ENCODE measurements around the gene SMIM41. TPM values are rescaled to one million over a fixed set of nuclear protein-coding genes. Genes with fewer than 3 reads are reported as not detected.

The SMIM41 gene
- total RNA-seq, 6 experiments from 2014 or later, result not detected

GRCh38 chr12:52141875-52142274 is 62.4 kb downstream of the SMIM41 start:
- H3K4me1 Mint-ChIP-seq (ENCODE audit: low read depth), result peaks cover 40% of the 10 kb centered on the region
- H3K4me3 Mint-ChIP-seq, result no peak overlapping the region
- DNase-seq, result no peak
- no peaks in the 10 kb centered on the region for H3K9me3 Mint-ChIP-seq
- TF ChIP-seq CTCF (IDR thresholded peaks at IDR 0.05), result no peak
- no peaks in the 10 kb centered on the region for H3K36me3 Mint-ChIP-seq (ENCODE audit: low read depth)
- H3K27ac Mint-ChIP-seq, result no peak overlapping the region
- peaks cover 6% of the 10 kb centered on the region for H3K27me3 Mint-ChIP-seq (ENCODE audit: insufficient read depth)

GRCh38 chr12:52142431-52142830 is 62.9 kb downstream of the SMIM41 start:
- H3K36me3 Mint-ChIP-seq (ENCODE audit: low read depth), result no peaks in the 10 kb centered on the region
- no peak overlapping the region for H3K4me3 Mint-ChIP-seq
- no peak for DNase-seq
- H3K27ac Mint-ChIP-seq, result 0 out of 2 replicates have a peak overlapping the region, but pooled peaks have one; percentile 84
- H3K4me1 Mint-ChIP-seq (ENCODE audit: low read depth), result peaks cover 46% of the 10 kb centered on the region
- no peaks in the 10 kb centered on the region for H3K9me3 Mint-ChIP-seq
- no peak for TF ChIP-seq CTCF (IDR thresholded peaks at IDR 0.05)
- H3K27me3 Mint-ChIP-seq (ENCODE audit: insufficient read depth), result peaks cover 6% of the 10 kb centered on the region

- H3K27ac Mint-ChIP-seq, result peak overlapping the region; percentile 84
- no peak for DNase-seq
- peaks cover 52% of the 10 kb centered on the region for H3K4me1 Mint-ChIP-seq (ENCODE audit: low read depth)
- no peaks in the 10 kb centered on the region for H3K36me3 Mint-ChIP-seq (ENCODE audit: low read depth)
- H3K27me3 Mint-ChIP-seq (ENCODE audit: insufficient read depth), result peaks cover 4% of the 10 kb centered on the region
- H3K4me3 Mint-ChIP-seq, result no peak overlapping the region
- TF ChIP-seq CTCF (IDR thresholded peaks at IDR 0.05), result no peak
- H3K9me3 Mint-ChIP-seq, result no peaks in the 10 kb centered on the region
These were observed 65.2 kb downstream of the SMIM41 start for GRCh38 chr12:52144512-52145227.

- H3K9me3 Mint-ChIP-seq, result no peaks in the 10 kb centered on the region
- no peaks in the 10 kb centered on the region for H3K36me3 Mint-ChIP-seq (ENCODE audit: low read depth)
- DNase-seq, result no peak
- peaks cover 4% of the 10 kb centered on the region for H3K27me3 Mint-ChIP-seq (ENCODE audit: insufficient read depth)
- TF ChIP-seq CTCF (IDR thresholded peaks at IDR 0.05), result no peak
- peaks cover 56% of the 10 kb centered on the region for H3K4me1 Mint-ChIP-seq (ENCODE audit: low read depth)
- no peak overlapping the region for H3K4me3 Mint-ChIP-seq
- peak overlapping the region; percentile 99 for H3K27ac Mint-ChIP-seq
These were observed 66.0 kb downstream of the SMIM41 start for GRCh38 chr12:52145228-52146088.

GRCh38 chr12:52146089-52146821 is 66.8 kb downstream of the SMIM41 start:
- DNase-seq, result no peak
- Mint-ChIP-seq H3K27me3 (ENCODE audit: insufficient read depth) (peaks cover 4% of the 10 kb centered on the region), H3K4me3 (no peak overlapping the region), H3K36me3 (ENCODE audit: low read depth) (no peaks in the 10 kb centered on the region), H3K9me3 (no peaks in the 10 kb centered on the region), H3K27ac (peak overlapping the region; percentile 99), H3K4me1 (ENCODE audit: low read depth) (peaks cover 59% of the 10 kb centered on the region)
- TF ChIP-seq CTCF (IDR thresholded peaks at IDR 0.05), result no peak

Data from HFFc6 (cell line).